Measurements from ENCODE around the gene USP16. TPM values are rescaled to one million over a fixed set of nuclear protein-coding genes. Genes with fewer than 3 reads are reported as not detected.

The USP16 gene
- total and polyA plus RNA-seq, 8 donors = 13.8 to 27.3 (median 20.1) TPM

DNA sequence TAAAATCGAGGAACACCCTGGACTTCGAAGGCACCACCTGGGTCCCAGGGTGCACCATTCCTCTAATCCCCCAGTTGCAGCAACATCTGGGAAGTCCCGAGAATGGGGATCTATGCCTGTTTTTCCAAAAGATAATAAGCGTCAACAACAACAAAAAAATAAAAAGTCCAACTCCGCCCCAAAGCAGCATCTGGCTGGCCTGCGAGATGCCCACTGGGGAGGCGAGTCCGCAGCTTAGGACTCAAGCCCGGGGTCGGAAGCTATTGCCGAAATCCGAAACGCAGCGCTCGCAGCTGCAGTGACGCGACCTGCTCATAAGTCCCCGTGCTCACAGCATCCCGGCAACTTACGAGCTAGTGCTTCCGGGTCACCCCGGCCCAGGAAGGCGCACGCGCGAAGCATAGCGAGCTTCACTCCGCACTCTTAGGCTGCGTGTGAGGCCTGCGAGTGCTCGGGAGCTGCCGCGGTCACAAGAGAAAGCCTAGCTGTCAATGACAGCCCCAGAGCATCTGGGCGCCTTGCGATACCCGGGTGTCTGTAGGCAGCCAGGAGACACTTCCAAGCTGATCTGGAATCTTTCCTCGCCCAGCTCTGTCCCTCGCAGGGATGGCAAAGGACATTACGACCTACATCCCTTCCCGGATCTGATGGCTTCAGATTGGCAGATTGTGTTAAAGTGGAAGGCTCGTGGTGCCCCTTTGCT, 21.9 kb upstream of the USP16 start:
- intact Hi-C loops (cut with DNase I) = no loop called here
- H3K27me3 ChIP-seq = no peaks in the 10 kb centered on the region
- TF ChIP-seq, protein P1, sequence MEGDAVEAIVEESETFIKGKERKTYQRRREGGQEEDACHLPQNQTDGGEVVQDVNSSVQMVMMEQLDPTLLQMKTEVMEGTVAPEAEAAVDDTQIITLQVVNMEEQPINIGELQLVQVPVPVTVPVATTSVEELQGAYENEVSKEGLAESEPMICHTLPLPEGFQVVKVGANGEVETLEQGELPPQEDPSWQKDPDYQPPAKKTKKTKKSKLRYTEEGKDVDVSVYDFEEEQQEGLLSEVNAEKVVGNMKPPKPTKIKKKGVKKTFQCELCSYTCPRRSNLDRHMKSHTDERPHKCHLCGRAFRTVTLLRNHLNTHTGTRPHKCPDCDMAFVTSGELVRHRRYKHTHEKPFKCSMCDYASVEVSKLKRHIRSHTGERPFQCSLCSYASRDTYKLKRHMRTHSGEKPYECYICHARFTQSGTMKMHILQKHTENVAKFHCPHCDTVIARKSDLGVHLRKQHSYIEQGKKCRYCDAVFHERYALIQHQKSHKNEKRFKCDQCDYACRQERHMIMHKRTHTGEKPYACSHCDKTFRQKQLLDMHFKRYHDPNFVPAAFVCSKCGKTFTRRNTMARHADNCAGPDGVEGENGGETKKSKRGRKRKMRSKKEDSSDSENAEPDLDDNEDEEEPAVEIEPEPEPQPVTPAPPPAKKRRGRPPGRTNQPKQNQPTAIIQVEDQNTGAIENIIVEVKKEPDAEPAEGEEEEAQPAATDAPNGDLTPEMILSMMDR (IDR thresholded peaks at IDR 0.05) = no peak
- H3K36me3 ChIP-seq = peaks cover 0 to 5% (median 2%) of the 10 kb centered on the region in 3 donors
- peaks cover 0 to 4% (median 0%) of the 10 kb centered on the region in 3 donors for H3K4me1 ChIP-seq
- FAIRE-seq (peak; percentile 72), DNase-seq (peak; percentile 92 to 98 (median 94)), ATAC-seq (peak; percentile 100)
- no peaks in the 10 kb centered on the region for H3K9me3 ChIP-seq
- peak overlapping the region; percentile 67 to 94 (median 85) for H3K27ac ChIP-seq
- peak overlapping the region; percentile 34 to 57 (median 37) for H3K4me3 ChIP-seq
- WGBS, 2 donors = 1% methylated on average over 41 of the region's 41 CpGs

DNA sequence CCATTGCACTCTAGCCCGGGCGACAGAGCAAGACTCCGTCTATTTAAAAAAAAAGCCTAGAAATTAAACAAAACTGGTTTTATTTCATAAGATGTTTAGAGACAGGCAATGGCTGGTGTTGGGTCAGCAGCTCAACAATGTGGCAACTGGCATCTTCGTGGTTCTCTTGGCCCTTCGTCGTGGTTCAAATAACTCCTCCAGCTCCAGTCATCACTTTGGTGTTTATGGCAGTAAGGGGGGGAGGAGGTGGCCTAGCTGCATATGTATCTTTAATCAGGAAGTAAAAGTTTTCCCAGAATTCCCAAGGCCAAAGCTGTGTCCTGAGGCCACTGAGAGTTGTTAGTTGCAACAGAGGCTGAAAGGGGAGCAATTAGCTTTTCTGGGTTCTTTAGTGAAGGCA, 18.8 kb upstream of the USP16 start:
- DNase-seq (no peak), FAIRE-seq (no peak), ATAC-seq (no peak)
- 95 to 97% methylated on average over 6 of the region's 6 CpGs for WGBS, 2 donors
- peaks cover 0 to 8% (median 3%) of the 10 kb centered on the region in 3 donors for H3K36me3 ChIP-seq
- H3K4me1 ChIP-seq = peaks cover 0 to 4% (median 0%) of the 10 kb centered on the region in 3 donors
- H3K27me3 ChIP-seq = no peaks in the 10 kb centered on the region
- no peak overlapping the region for H3K4me3 ChIP-seq
- intact Hi-C loops (cut with DNase I) = no loop called here
- no peaks in the 10 kb centered on the region for H3K9me3 ChIP-seq
- TF ChIP-seq, protein P1 (IDR thresholded peaks at IDR 0.05) = no peak
- H3K27ac ChIP-seq = no peak overlapping the region

DNA sequence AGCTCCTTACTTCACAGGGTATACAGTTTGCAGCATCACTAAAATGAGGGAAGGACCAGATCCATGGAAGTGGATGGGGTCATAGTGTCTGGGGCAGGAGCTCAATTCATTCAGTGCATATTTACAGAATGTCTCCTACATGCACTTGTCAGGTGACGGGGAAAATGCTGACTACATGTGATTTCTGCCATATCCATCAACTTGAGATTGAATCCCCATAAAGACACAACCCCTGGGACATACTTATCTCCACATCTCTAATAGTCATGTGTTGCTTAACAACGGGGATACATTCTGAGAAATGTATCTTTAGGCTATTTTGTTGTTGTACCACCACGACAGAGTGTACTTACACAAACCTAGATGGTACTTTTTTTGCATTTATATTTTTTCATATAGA, 17.3 kb upstream of the USP16 start:
- 78 to 90% methylated on average over 3 of the region's 3 CpGs for WGBS, 2 donors
- no peak for ATAC-seq
- no peak overlapping the region for H3K27ac ChIP-seq
- H3K9me3 ChIP-seq = no peaks in the 10 kb centered on the region
- H3K4me3 ChIP-seq = no peak overlapping the region
- TF ChIP-seq, protein P1 (IDR thresholded peaks at IDR 0.05) = no peak
- no peak for DNase-seq
- peaks cover 0 to 4% (median 0%) of the 10 kb centered on the region in 3 donors for H3K4me1 ChIP-seq
- no peak for FAIRE-seq
- H3K27me3 ChIP-seq = no peaks in the 10 kb centered on the region
- H3K36me3 ChIP-seq = peaks cover 0 to 8% (median 3%) of the 10 kb centered on the region in 3 donors
- intact Hi-C loops (cut with DNase I) = no loop called here

DNA sequence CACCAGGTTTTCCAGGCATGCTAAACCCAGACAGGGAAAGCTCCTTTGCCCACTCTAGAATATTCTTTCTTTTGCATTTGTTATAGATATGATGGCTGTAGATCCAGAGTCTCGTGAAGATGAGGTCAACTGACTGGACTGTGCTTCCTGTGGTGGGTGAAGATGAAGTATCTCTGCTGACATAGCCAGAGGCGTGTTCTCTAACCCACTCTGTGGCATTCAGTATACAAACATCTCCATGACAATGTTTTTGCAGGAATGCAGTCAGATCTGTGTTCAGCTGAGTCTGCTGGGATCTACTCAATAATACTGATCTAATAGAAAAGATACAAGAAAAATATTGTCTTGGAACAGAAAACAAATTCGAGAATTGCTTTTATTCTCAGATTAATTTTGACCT, 16.7 kb upstream of the USP16 start:
- WGBS, 2 donors = 82 to 86% methylated on average over 3 of the region's 3 CpGs
- no peak for FAIRE-seq

More for the DNA sequence above, 16.7 kb upstream of the USP16 start:
- Histone ChIP-seq H3K9me3 (no peaks in the 10 kb centered on the region), H3K27me3 (no peaks in the 10 kb centered on the region), H3K4me3 (no peak overlapping the region), H3K4me1 (peaks cover 0 to 4% (median 0%) of the 10 kb centered on the region in 3 donors), H3K36me3 (peaks cover 0 to 8% (median 3%) of the 10 kb centered on the region in 3 donors), H3K27ac (no peak overlapping the region)
- ATAC-seq = no peak
- TF ChIP-seq, protein P1 (IDR thresholded peaks at IDR 0.05) = no peak
- no peak for DNase-seq
- intact Hi-C loops (cut with DNase I) = no loop called here
